SKM-1 (cell line): ENCODE results near the gene MAPK12.
"Not testable (repeated sequence)": the region's sequence is repeated elsewhere in the genome, so short reads cannot be mapped to it uniquely, and the experiment has no call there.

Experiments
- DNase-seq: peaks from one replicate; lab custom pipeline; 2025; ENCODE audit not compliant: unreplicated experiment; lab: John Stamatoyannopoulos, UW

Gene MAPK12

GRCh38 chr22:50217543-50218152, 43.8 kb downstream of the MAPK12 start:
- DNase-seq: no peak

GRCh38 chr22:50216684-50217520, 44.6 kb downstream of the MAPK12 start:
- no peak for DNase-seq

- DNase-seq: no peak
These were observed 45.3 kb downstream of the MAPK12 start for GRCh38 chr22:50216055-50216683.

GRCh38 chr22:50215297-50216054, 46.0 kb downstream of the MAPK12 start:
- no peak for DNase-seq

- DNase-seq: no peak
These were observed 48.2 kb downstream of the MAPK12 start for GRCh38 chr22:50213263-50213662.

- no peak for DNase-seq
These were observed 50.3 kb downstream of the MAPK12 start for GRCh38 chr22:50211147-50211546.

GRCh38 chr22:50210378-50211139, 50.9 kb downstream of the MAPK12 start:
- DNase-seq: no peak

GRCh38 chr22:50209893-50210292, 51.6 kb downstream of the MAPK12 start:
- DNase-seq: no peak

GRCh38 chr22:50208939-50209892, 52.3 kb downstream of the MAPK12 start:
- DNase-seq: no peak

GRCh38 chr22:50208430-50208938, 53.0 kb downstream of the MAPK12 start:
- DNase-seq: no peak

- DNase-seq: no peak
These were observed 53.9 kb downstream of the MAPK12 start for GRCh38 chr22:50207383-50208140.

GRCh38 chr22:50206599-50206998, 54.9 kb downstream of the MAPK12 start:
- no peak for DNase-seq

- no peak for DNase-seq
These were observed 55.5 kb downstream of the MAPK12 start for GRCh38 chr22:50205781-50206569.

- DNase-seq: not testable (repeated sequence)
These were observed 56.5 kb downstream of the MAPK12 start for GRCh38 chr22:50204998-50205397.

GRCh38 chr22:50204571-50204970, 56.9 kb downstream of the MAPK12 start:
- DNase-seq: no peak

- no peak for DNase-seq
These were observed 58.2 kb downstream of the MAPK12 start for GRCh38 chr22:50203288-50203687.
